Breast epithelium (tissue), 4 donors: Measurements from ENCODE around the gene PEMT. TPM values are rescaled to one million over a fixed set of nuclear protein-coding genes. Genes with fewer than 3 reads are reported as not detected.
"Not testable (repeated sequence)": the region's sequence is repeated elsewhere in the genome, so short reads cannot be mapped to it uniquely, and the experiment has no call there.

Experiments used
- DNase-seq, 2 donors: peaks; one replicate each; pipeline ENCODE4 v3.0.0-alpha.2; 2019; ENCODE audit warnings: low spot score in 2 of 2
- H3K27ac ChIP-seq, 2 donors: fragments of 200-600 bp; sonication (generic) in 1 of 2; one replicate each; pipeline ENCODE4 v1.5.1; 2016 to 2019; ENCODE audit warnings: mild to moderate bottlenecking in 1 of 2
- H3K27me3 ChIP-seq, 2 donors: fragments of 200-600 bp; sonication (generic) in 1 of 2; one replicate each; pipeline versions ENCODE4 v1.5.1 to v1.6.0; 2017 to 2019; ENCODE audit warnings: control low read depth in 1 of 2, mild to moderate bottlenecking in 1 of 2
- H3K36me3 ChIP-seq: fragments of 200-600 bp; one replicate; pipeline ENCODE4 v1.5.1; 2019
- H3K4me1 ChIP-seq, 2 donors: fragments of 200-600 bp; sonication (generic); one replicate each; pipeline ENCODE4 v1.5.1; 2016 to 2019; ENCODE audit warnings: control low read depth in 1 of 2
- H3K4me3 ChIP-seq, 3 donors: fragments of 200-600 bp; sonication (generic); 1 replicate in 2 of 3; 2 replicates in 1 of 3; pipeline ENCODE4 v1.5.1; 2016 to 2019; ENCODE audit warnings: mild to moderate bottlenecking in 3 of 3, moderate library complexity in 2 of 3
- H3K9me3 ChIP-seq, 2 donors: fragments of 200-600 bp; sonication (generic) in 1 of 2; one replicate each; pipeline ENCODE4 v1.5.1; 2016 to 2019; ENCODE audit warnings: control low read depth in 1 of 2
- POLR2A ChIP-seq: fragments of 450-650 bp; IDR thresholded peaks from one replicate; pipeline ENCODE4 v1.6.1; 2016; ENCODE audit warnings: antibody characterized with exemption, mild to moderate bottlenecking, moderate library complexity
- POLR2AphosphoS5 ChIP-seq, 3 donors: sonication (generic); formaldehyde crosslinking; IDR thresholded peaks; one replicate each; pipeline ENCODE4 v1.6.1; 2017; ENCODE audit warnings: antibody characterized with exemption in 3 of 3
- intact Hi-C: fragments of 100-400 bp; cut with DNase I; formaldehyde crosslinking; loops from one replicate; pipeline ENCODE4 v1.15.1; 2023; ENCODE audit warnings: low total_unique reads
- total RNA-seq, 3 donors: library from RNA; depleted of rRNA; stranded (reverse); fragments of >200 nt; gene quantifications; one replicate each; pipeline ENCODE4 v1.1.0, GENCODE V29; 2016
- TF ChIP-seq, protein P1 (sequence below), 3 donors: fragments of 450-650 bp; IDR thresholded peaks; one replicate each; pipeline ENCODE4 v1.5.1; 2016 to 2017; ENCODE audit warnings: antibody characterized with exemption in 3 of 3, mild to moderate bottlenecking in 3 of 3, moderate library complexity in 3 of 3

The PEMT gene
- total RNA-seq, 3 donors from 2014 or later: 37.3 to 151 (median 52.4) TPM

DNA sequence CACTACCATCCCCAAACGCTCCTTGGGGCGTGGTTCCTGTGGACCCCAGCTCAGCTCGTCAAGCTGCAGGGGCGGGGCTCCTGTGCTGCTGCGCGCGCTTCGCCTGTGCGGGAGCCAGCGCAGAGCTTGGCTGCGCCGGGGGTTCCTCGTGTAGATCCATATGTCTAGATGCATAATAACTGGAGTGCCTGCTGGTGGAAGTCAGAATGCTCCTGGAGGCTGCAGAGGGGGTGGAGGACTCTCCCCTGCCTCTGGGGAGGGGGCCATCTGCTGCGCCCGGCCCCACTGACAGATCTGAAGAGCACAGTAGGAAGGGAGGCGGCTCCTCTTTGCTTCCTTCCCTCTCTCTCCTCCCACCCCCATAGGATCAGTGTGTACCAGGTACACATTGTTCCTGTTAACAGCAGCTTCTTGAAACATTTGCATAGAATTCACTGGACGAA lies 99.9 kb downstream of the PEMT start:
- no peaks in the 10 kb centered on the region for H3K9me3 ChIP-seq
- no peak overlapping the region for H3K27ac ChIP-seq
- intact Hi-C loops: loop anchor here (10.0 kb wide), 2 partner anchors 153 to 1277 kb away; partner anchors contain the start of genes NCOR1 and PIGL
- no peaks in the 10 kb centered on the region for H3K36me3 ChIP-seq
- peak in 1 of 2 donors; percentile 19 for DNase-seq
- TF ChIP-seq POLR2A: no peak
- no peak for TF ChIP-seq POLR2AphosphoS5 (IDR thresholded peaks at IDR 0.05)
- TF ChIP-seq, protein P1, sequence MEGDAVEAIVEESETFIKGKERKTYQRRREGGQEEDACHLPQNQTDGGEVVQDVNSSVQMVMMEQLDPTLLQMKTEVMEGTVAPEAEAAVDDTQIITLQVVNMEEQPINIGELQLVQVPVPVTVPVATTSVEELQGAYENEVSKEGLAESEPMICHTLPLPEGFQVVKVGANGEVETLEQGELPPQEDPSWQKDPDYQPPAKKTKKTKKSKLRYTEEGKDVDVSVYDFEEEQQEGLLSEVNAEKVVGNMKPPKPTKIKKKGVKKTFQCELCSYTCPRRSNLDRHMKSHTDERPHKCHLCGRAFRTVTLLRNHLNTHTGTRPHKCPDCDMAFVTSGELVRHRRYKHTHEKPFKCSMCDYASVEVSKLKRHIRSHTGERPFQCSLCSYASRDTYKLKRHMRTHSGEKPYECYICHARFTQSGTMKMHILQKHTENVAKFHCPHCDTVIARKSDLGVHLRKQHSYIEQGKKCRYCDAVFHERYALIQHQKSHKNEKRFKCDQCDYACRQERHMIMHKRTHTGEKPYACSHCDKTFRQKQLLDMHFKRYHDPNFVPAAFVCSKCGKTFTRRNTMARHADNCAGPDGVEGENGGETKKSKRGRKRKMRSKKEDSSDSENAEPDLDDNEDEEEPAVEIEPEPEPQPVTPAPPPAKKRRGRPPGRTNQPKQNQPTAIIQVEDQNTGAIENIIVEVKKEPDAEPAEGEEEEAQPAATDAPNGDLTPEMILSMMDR (IDR thresholded peaks at IDR 0.05): no peak
- no peaks in the 10 kb centered on the region for H3K4me1 ChIP-seq
- H3K27me3 ChIP-seq: no peaks in the 10 kb centered on the region
- H3K4me3 ChIP-seq: no peak overlapping the region

DNA sequence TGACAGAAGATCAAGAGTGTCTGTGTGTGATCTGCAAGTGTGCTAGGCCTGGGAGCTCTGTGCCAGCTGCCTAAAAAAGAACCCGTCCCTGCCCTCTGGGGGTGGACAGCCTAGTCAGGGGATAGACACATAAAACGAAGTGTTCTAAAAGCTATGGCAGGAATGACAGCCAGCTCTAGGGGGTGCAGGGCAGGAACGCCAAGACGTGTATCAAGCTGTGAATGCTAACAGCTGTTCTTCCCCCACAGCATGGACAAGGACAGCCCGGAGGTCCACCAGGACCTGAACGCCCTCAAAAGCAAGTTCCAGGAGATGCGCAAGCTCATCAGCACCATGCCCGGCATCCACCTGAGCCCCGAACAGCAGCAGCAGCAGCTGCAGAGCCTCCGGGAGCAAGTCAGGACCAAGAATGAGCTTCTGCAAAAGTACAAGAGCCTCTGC lies 100.5 kb downstream of the PEMT start:
- Histone ChIP-seq H3K4me3 (no peak overlapping the region), H3K36me3 (no peaks in the 10 kb centered on the region), H3K27ac (no peak overlapping the region), H3K27me3 (no peaks in the 10 kb centered on the region), H3K9me3 (no peaks in the 10 kb centered on the region), H3K4me1 (no peaks in the 10 kb centered on the region)
- DNase-seq: peak in 1 of 2 donors; percentile 37
- TF ChIP-seq, protein P1 (IDR thresholded peaks at IDR 0.05): no peak
- TF ChIP-seq POLR2A (no peak), POLR2AphosphoS5 (IDR thresholded peaks at IDR 0.05) (no peak)
- intact Hi-C loops: loop anchor here (10.0 kb wide), 2 partner anchors 154 to 1276 kb away; partner anchors contain the start of genes NCOR1 and PIGL

DNA sequence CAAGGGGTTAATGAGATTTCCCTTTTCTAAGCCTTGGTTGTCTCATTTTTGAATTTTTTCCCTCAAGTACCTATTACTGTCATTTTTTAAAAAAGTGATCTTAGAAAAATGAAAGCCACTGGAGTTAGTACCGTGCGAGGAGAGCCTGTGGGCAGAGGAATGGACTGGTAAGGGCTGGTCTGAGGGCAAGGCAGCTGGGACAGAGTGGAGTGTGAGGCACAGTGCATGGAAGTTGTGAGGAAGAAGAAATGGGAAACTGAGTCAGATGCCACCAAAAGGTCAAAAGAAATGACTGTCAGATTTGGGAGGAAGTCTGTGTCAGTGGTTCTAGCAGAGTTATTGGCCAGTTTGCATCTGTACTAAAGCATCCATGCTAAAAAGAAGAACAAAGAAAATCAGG lies 103.5 kb downstream of the PEMT start:
- no peak for DNase-seq
- no peaks in the 10 kb centered on the region for H3K36me3 ChIP-seq
- H3K4me1 ChIP-seq: no peaks in the 10 kb centered on the region
- intact Hi-C loops: no loop called here
- no peaks in the 10 kb centered on the region for H3K27me3 ChIP-seq
- no peak overlapping the region for H3K27ac ChIP-seq
- no peak overlapping the region for H3K4me3 ChIP-seq
- no peak for TF ChIP-seq POLR2A
- TF ChIP-seq, protein P1 (IDR thresholded peaks at IDR 0.05): no peak
- TF ChIP-seq POLR2AphosphoS5 (IDR thresholded peaks at IDR 0.05): no peak
- H3K9me3 ChIP-seq: no peaks in the 10 kb centered on the region

- H3K36me3 ChIP-seq, H3K27me3 ChIP-seq, H3K27ac ChIP-seq, H3K9me3 ChIP-seq, intact Hi-C loops, H3K4me1 ChIP-seq, H3K4me3 ChIP-seq: not testable (repeated sequence)
- peak in 1 of 2 donors; percentile 20 for DNase-seq
Measured at GRCh38 chr17:17486416-17486815, 105.1 kb downstream of the PEMT start.

DNA sequence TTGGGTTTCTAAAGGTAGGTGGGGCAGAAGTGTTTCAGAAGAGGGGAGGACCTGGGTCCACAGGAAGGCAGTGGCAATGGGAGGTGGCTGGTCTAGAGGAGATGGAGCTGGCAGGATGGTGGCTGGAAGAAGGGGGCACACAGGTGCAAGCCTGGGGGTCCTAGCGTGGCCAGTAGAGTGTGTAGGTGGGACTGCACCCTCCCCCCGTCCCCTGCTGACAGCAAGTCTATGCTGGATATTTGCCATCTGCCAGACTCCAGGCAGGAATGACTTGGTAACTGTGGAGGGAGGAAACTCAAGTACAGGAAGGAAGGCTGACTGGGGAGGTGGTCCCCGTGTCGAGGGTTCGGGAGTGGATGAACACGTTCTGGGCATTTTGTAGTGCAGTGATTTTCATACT lies 106.1 kb downstream of the PEMT start:
- Histone ChIP-seq H3K9me3 (no peaks in the 10 kb centered on the region), H3K4me1 (no peaks in the 10 kb centered on the region), H3K4me3 (no peak overlapping the region), H3K27ac (no peak overlapping the region), H3K27me3 (no peaks in the 10 kb centered on the region), H3K36me3 (no peaks in the 10 kb centered on the region)
- TF ChIP-seq, protein P1 (IDR thresholded peaks at IDR 0.05): no peak
- TF ChIP-seq POLR2A: no peak
- TF ChIP-seq POLR2AphosphoS5 (IDR thresholded peaks at IDR 0.05): no peak
- intact Hi-C loops: no loop called here
- peak in 1 of 2 donors; percentile 41 for DNase-seq

GRCh38 chr17:17484451-17484899 lies 107.0 kb downstream of the PEMT start:
- intact Hi-C loops: no loop called here
- H3K4me1 ChIP-seq: no peaks in the 10 kb centered on the region
- no peaks in the 10 kb centered on the region for H3K9me3 ChIP-seq
- no peaks in the 10 kb centered on the region for H3K36me3 ChIP-seq
- no peak overlapping the region for H3K27ac ChIP-seq
- TF ChIP-seq POLR2A (no peak), POLR2AphosphoS5 (IDR thresholded peaks at IDR 0.05) (no peak)
- TF ChIP-seq, protein P1 (IDR thresholded peaks at IDR 0.05): no peak
- DNase-seq: peak in 1 of 2 donors; percentile 42
- no peaks in the 10 kb centered on the region for H3K27me3 ChIP-seq
- H3K4me3 ChIP-seq: no peak overlapping the region
